Heart right ventricle (tissue), 16 donors: ENCODE results near the gene PLAC1. TPM values are rescaled to one million over a fixed set of nuclear protein-coding genes. Genes with fewer than 3 reads are reported as not detected.

Source experiments
- ATAC-seq, 8 donors: fragments of 200-7000 bp; cut with Tn5 transposase; one replicate each; pipeline ENCODE4 v1.9.1; 2020; ENCODE audit warnings: mild to moderate bottlenecking in 8 of 8, moderate library complexity in 8 of 8, moderate number of reproducible peaks in 1 of 8
- DNase-seq, 2 donors: peaks; one replicate each; pipeline ENCODE4 v3.0.0-alpha.2; 2020
- H3K27ac ChIP-seq, 10 donors: fragments of 200-600 bp; sonication (generic) in 2 of 10; one replicate each; pipeline versions ENCODE4 v1.5.0 to v1.8.0; 2020 to 2022; ENCODE audit warnings: mild to moderate bottlenecking in 3 of 10
- H3K27me3 ChIP-seq, 7 donors: fragments of 200-600 bp; one replicate each; pipeline ENCODE4 v1.8.0; 2021 to 2022; ENCODE audit warnings: mild to moderate bottlenecking in 2 of 7
- H3K36me3 ChIP-seq, 9 donors: fragments of 200-600 bp; sonication (generic) in 1 of 9; one replicate each; pipeline versions ENCODE4 v1.5.0 to v1.8.0; 2020 to 2022; ENCODE audit warnings: mild to moderate bottlenecking in 2 of 9
- H3K4me1 ChIP-seq, 9 donors: fragments of 200-600 bp; sonication (generic) in 1 of 9; one replicate each; pipeline versions ENCODE4 v1.5.0 to v1.8.0; 2020 to 2022; ENCODE audit warnings: mild to moderate bottlenecking in 4 of 9
- H3K4me3 ChIP-seq, 10 donors: fragments of 200-600 bp; sonication (generic) in 2 of 10; one replicate each; pipeline versions ENCODE4 v1.5.0 to v1.8.0; 2020 to 2022; ENCODE audit warnings: mild to moderate bottlenecking in 7 of 10, moderate library complexity in 2 of 10
- H3K9me3 ChIP-seq, 11 donors: fragments of 200-600 bp in 10 of 11; sonication (generic) in 2 of 11; one replicate each; pipeline versions ENCODE4 v1.5.0 to v1.8.0; 2013 to 2022; ENCODE audit warnings: mild to moderate bottlenecking in 2 of 11, control low read depth in 1 of 11, moderate library complexity in 1 of 11
- CTCF ChIP-seq, 9 donors: fragments of 200-600 bp; sonication (generic) in 2 of 9; IDR thresholded peaks; one replicate each; pipeline versions ENCODE4 v1.5.0 to v1.8.0; 2021 to 2022; ENCODE audit warnings: antibody characterized with exemption in 9 of 9, mild to moderate bottlenecking in 5 of 9, moderate library complexity in 1 of 9
- WGBS, 2 donors: extraction: QIAGEN DNeasy Blood & Tissue Kit; methylation state at CpG; one replicate each; pipeline ENCODE4 v1.1.7; 2013; ENCODE audit warnings: inconsistent platforms in 1 of 2; 5-methylcytosine and 5-hydroxymethylcytosine counted together
- intact Hi-C, 10 donors: fragments of 100-400 bp; cut with DNase I; formaldehyde crosslinking; loops; one replicate each; pipeline versions ENCODE4 v1.11.1 to v1.14.2; 2022
- polyA plus RNA-seq, 2 donors: library from polyadenylated mRNA; stranded (reverse); fragments of 200-250 nt; gene quantifications; one replicate each; pipeline ENCODE4 v1.2.3, GENCODE V29; 2013
- total RNA-seq, 10 donors: library from RNA; stranded (reverse); fragmentation: NEBNext Ultra II Directional in 3 of 10; extraction: Animal tissue kit (Norgen Biotek cat#: 25700) in 3 of 10; gene quantifications; one replicate each; pipeline versions ENCODE4 v1.2.1 to v1.2.4, GENCODE V29; 2021 to 2023
- donor health status: Arrhythmogenic right ventricular cardiomyopathy.
- donor health status: ischemic (EF 13 %, LVEDD 7.1; RV severe dilation, severe dysfunction).
- donor health status: healthy with polysubstance abuse.
- donor health status: DM: no; HTN: yes; CAD: no.
- donor health status: DM: no; HTN: no; CAD: no.
- donor health status: ischemic (EF 25% LVEDD 6.9; RV normal size, moderate dysfunction).
- donor health status: ischemic (EF 25% LVEDD 5.7; RV mildly dilated, moderate dysfunction).
- donor health status: healthy.
- donor health status: DM: yes; HTN: yes; CAD: no.
- donor health status: Ischemic cardiomyopathy.
- donor health status: ischemic (EF 35%, LVEDD 5.7; RV mildly dilated, moderate dysfunction).
- donor health status: nonischemic (EF 11% LVEDD 7.7; RV severe dilation, severe dysfunction).
- donor health status: DM: yes; HTN: yes; CAD: no.
- donor health status: PGD.
- donor health status: ischemic (EF 29% LVEDD 5.4; RV normal size, mild dysfunction).
- donor health status: nonischemic (EF 23%, LVEDD 6.1; RV moderate dilation, normal function).

The PLAC1 gene
- total and polyA plus RNA-seq, 12 donors, result not detected

DNA sequence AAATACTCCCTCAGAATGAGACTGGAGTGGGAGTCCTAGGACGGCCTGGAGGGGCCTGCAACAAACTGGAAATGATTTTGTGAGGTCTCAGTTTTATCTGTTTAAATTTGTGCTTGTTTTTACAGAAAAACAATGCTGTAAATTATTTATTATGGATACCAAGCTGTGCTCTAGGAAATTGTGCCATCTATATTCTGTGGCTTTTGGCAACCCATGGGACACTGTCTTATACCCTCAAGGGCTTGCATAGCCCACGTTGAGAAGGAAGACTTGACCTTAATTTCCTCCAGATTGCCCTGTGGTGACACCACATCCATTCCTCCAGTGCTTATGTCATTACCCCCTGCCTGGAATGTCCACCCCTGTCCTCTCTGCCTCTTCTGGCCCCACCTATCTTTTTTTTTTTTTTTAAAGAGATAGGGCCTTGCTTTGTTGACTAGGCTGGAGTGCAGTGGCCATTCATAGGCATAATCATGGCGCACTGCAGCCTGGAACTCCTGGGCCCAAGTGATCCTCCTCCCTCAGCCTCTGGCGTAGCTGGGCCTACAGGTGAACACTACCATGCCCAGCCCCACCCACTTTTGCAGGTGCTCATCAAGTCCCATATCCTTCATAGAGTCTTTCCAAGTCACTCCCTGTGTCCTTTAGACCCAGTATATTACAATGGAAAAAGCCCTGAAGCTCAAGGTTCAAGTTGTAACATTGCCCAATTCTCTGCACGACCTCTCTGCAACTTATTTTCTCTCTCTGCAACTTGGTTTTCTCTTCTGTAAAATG is 120.9 kb downstream of the PLAC1 start:
- H3K9me3 ChIP-seq, result no peaks in the 10 kb centered on the region

DNA sequence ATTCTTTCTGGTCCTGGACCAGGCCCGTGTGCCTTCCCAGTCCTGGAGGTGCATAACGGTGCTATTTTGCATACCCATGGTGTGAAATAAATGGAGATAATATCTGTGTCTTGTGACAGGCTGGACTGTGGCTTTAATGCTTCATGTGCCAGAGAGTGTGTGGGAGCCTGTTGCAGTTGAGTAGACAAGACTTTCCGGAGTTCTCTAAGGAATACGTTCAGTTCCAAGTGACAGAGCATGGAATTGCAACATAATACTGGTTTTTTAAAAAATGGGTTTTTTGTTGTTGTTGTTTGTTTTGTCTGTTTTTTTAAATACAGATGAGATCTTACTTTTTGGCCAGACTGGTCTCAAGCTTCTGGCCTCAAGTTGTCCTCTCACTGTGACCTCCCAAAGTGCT is 124.3 kb downstream of the PLAC1 start:
- Histone ChIP-seq H3K36me3 (no peaks in the 10 kb centered on the region), H3K9me3 (no peaks in the 10 kb centered on the region), H3K4me1 (peaks cover 0 to 15% (median 0%) of the 10 kb centered on the region in 9 donors), H3K27me3 (peaks cover 0 to 9% (median 0%) of the 10 kb centered on the region in 7 donors), H3K27ac (no peak overlapping the region), H3K4me3 (no peak overlapping the region)
- DNase-seq (no peak), ATAC-seq (no peak)
- 47 to 66% methylated on average over 4 of the region's 4 CpGs for WGBS, 2 donors
- no peak for TF ChIP-seq CTCF (IDR thresholded peaks at IDR 0.05)
- intact Hi-C loops, result loop anchor here in 1 of 10 donors (5.0 kb wide), 1 partner anchor 213 kb away; no protein-coding TSS in a partner anchor

More for the DNA sequence above, 120.9 kb downstream of the PLAC1 start:
- peak overlapping the region in 6 of 10 donors; percentile 16 to 51 (median 30) for H3K27ac ChIP-seq
- 60 to 62% methylated on average over 5 of the region's 5 CpGs for WGBS, 2 donors
- no peak for TF ChIP-seq CTCF (IDR thresholded peaks at IDR 0.05)
- H3K4me3 ChIP-seq, result no peak overlapping the region
- no peaks in the 10 kb centered on the region for H3K27me3 ChIP-seq
- intact Hi-C loops, result no loop called here
- DNase-seq, result no peak
- peak in 7 of 8 donors; percentile 25 to 76 (median 63) for ATAC-seq
- no peaks in the 10 kb centered on the region for H3K36me3 ChIP-seq
- peaks cover 0 to 15% (median 0%) of the 10 kb centered on the region in 9 donors for H3K4me1 ChIP-seq

DNA sequence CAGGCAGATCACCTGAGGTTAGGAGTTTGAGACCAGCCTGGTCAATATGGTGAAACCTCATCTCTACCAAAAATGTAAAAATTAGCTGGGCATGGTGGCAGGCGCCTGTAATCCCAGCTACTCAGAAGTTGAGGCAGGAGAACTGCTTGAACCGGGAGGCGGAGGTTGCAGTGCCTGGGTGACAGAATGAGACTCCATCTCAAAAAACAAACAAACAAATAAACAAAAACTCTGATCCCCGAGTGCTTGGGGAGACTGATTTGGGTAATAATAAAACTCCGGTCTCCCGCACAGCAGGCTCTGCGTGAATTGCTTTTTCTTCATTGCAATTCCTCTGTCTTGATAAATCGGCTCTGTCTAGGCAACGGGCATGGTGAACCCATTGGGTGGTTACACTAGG is 124.9 kb downstream of the PLAC1 start:
- no peaks in the 10 kb centered on the region for H3K36me3 ChIP-seq
- TF ChIP-seq CTCF (IDR thresholded peaks at IDR 0.05), result no peak
- ATAC-seq, result no peak
- peaks cover 0 to 15% (median 0%) of the 10 kb centered on the region in 9 donors for H3K4me1 ChIP-seq
- intact Hi-C loops, result loop anchor here in 1 of 10 donors (5.0 kb wide), 1 partner anchor 214 kb away; no protein-coding TSS in a partner anchor
- DNase-seq, result no peak
- H3K27me3 ChIP-seq, result peaks cover 0 to 9% (median 0%) of the 10 kb centered on the region in 7 donors
- H3K4me3 ChIP-seq, result no peak overlapping the region
- H3K9me3 ChIP-seq, result no peaks in the 10 kb centered on the region
- H3K27ac ChIP-seq, result no peak overlapping the region
- WGBS, 2 donors, result 88 to 90% methylated on average over 9 of the region's 9 CpGs

GRCh38 chrX:134530845-134531244 is 127.4 kb downstream of the PLAC1 start:
- no peak for TF ChIP-seq CTCF (IDR thresholded peaks at IDR 0.05)
- H3K27me3 ChIP-seq, result peaks cover 0 to 9% (median 0%) of the 10 kb centered on the region in 7 donors
- H3K36me3 ChIP-seq, result no peaks in the 10 kb centered on the region
- DNase-seq, result no peak
- ATAC-seq, result no peak
- WGBS, 2 donors, result 93 to 95% methylated on average over 7 of the region's 7 CpGs
- H3K9me3 ChIP-seq, result no peaks in the 10 kb centered on the region
- no peak overlapping the region for H3K4me3 ChIP-seq
- intact Hi-C loops, result loop anchor here in 1 of 10 donors (5.0 kb wide), 1 partner anchor 216 kb away; no protein-coding TSS in a partner anchor
- peaks cover 0 to 4% (median 0%) of the 10 kb centered on the region in 9 donors for H3K4me1 ChIP-seq
- no peak overlapping the region for H3K27ac ChIP-seq
